M059J (cell line): Measurements from ENCODE around the gene ATP7B. TPM values are rescaled to one million over a fixed set of nuclear protein-coding genes. Genes with fewer than 3 reads are reported as not detected.
A peak's percentile ranks its signal among the peaks of the same experiment; 100 is the strongest.

Experiments used
- DNase-seq: peaks from one replicate; pipeline ENCODE4 v3.0.0-alpha.2; 2012; ENCODE audit warnings: low read depth
- total RNA-seq: library from RNA; depleted of rRNA; stranded (reverse); fragments of >200 nt; shearing (Covaris generic); gene quantifications from 2 replicates; pipeline ENCODE4 v1.2.3, GENCODE V29; 2014

Gene ATP7B
- total RNA-seq, 1 experiment from 2014 or later: 0.94 TPM

DNA sequence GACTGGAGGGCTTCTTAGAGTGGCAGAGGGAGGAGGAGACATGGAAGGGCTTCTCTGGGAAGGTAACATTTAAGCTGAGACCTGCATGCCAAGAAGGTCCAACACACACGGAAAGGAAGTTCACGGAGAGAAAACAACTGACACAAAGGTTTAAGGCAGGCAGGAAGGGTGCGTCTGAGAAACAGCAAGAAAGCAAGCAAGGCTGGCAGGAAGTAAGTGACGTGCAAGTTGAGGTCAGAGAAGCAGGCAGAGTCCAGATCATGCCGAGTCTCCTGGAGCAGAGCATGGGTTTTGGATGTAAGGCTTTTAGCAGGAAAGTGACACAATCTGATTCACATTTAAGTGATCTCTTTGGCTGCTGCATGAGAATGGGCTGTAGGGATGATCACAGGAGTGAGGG, 60.5 kb downstream of the ATP7B start:
- DNase-seq: no peak

- DNase-seq: no peak
Measured at GRCh38 chr13:51946163-51946669, 65.0 kb downstream of the ATP7B start.

DNA sequence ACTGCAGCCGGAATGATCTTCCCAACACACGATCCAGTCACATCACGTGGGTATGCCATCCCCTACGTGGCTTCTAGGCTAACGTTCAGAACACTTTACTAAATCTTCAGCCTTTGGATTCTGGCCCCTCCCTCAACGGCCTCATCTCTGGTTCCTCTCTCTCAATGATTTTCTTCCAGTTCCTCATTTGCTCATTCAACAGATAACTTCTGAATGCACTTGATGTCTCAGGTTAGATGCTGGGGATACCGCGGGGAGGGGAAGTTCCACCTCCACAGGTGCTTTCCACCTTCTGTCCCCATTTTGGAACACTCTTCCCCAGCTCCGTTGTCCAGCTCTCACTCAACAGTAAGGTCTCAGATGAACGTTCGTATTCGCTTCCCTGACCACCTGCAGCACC, 66.1 kb downstream of the ATP7B start:
- DNase-seq: no peak

- no peak for DNase-seq
Measured at GRCh38 chr13:51944428-51944827, 66.8 kb downstream of the ATP7B start.

GRCh38 chr13:51943721-51944120, 67.5 kb downstream of the ATP7B start:
- DNase-seq: no peak

DNA sequence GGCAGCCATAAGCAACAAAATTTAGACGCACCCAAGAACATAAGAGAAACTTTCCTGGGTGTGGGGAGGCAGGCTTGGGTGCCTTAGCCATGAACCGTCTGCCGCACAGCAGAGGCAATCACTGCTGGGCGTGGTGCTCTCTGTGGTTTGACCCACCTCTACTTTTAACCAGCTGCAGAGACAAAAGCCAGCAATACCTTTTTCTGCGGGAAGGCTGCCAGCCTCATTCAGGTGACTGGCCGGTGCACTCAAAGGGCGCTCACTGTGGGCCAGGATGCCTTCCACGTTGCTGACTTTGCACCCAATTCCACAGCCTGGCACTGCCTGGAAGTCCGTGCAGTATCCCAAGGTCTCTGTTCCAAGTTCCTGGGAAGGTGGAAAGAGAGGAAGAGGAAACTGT, 69.1 kb downstream of the ATP7B start:
- DNase-seq: no peak

DNA sequence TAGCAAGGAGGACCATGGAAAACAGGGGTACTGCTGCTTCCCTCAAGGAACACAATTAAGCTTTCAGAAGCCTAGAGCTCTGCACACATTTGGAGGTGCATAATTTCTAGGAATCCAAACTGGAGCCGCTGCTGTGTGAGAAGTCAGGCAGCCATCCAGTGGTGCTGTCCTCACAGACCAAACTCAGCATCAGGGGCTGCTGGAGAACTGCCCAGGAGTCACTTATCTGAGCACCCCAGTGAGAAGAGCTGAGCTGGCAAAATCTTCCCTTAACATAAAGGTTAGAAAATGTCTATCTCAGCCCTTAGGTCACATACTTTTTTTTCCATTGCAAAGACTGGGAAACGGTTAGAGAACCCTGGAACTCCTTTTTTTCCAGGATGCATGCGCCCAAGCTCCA, 72.8 kb downstream of the ATP7B start:
- DNase-seq: no peak

DNA sequence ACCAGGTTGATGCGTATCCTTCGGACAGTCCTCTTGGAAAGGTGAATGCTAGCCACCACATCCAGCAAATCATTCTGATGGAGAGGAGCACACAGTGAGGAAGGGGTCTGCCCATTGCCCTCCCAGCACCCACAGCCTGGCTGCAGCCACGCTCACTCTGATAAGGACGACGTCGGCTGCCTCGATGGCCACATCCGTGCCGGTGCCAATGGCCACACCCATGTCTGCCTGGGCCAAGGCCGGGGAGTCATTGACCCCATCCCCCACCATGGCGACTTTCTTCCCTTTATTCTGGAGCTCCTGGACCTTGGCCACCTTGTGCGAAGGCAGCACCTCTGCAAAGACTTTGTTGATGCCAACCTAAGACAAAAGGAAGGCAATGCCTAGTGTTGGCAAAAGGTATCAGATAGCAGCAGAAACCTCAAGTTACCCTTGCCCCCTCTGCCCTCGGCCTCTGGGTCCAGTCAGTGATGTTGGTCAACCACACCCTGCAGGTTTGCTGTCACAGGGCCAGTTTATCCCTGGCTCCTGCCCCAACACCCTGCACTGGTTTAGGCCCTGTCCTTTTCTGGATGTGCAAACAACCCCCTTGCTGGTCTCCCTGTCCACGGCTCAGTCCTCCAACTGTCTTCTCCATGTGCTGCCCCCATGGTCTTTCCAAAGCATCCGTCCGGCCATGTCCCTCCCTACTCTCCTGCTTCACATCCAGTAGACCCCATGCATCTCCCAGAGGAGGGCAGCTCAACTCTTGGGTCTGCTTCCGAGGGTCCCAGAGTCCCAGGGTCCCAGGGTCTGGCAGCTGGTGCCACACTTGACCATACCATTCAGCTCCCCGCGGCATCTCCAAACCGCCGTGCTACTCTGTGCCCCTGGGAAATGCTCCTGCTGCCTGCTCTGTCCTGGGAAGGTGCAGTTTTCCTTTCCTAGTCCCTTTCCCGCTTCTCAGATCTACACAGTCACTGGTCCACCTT, 73.6 kb downstream of the ATP7B start:
- DNase-seq: no peak

DNA sequence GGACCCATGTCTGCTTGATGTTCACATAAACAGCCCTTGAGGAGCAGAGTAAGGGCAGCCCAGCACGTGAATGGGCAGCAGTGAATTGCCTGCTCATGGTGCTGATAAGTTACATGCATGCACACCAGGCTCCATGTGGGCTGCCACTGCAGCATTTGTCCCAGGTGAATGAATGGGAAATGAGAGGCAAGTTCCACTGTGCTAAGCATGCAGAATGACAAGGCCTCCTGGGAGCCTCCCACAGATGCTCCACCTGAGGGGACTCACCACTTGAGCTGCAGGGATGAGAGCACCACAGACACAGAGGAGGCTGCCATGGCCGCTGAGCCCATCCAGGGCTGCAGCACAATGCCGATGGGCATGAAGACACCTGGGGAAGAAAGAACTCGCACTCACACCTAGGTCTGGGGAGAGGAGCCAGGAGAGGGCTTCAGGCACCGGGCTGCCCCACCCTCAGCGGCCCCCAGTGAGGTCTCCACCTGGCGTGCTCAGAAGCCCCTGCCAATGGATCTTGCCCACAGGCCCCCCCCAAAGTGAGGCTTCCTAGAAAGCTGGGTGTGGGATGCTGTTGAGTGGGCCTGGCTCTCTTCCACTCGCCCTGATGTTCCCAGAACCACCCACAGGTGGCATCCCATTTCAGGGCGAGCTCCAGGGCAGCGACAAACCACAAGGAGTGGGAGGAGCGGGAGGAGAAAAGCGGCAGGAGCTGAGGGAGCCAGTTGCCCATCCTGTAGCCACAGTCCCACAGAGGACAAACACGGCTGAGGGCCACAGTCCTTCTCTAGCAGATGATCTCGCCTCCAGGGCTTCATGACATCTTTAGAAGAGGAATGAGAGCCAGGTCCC, 75.7 kb downstream of the ATP7B start:
- DNase-seq: peak; percentile 9

- no peak for DNase-seq
Measured at GRCh38 chr13:51934461-51935087, 76.7 kb downstream of the ATP7B start.

DNA sequence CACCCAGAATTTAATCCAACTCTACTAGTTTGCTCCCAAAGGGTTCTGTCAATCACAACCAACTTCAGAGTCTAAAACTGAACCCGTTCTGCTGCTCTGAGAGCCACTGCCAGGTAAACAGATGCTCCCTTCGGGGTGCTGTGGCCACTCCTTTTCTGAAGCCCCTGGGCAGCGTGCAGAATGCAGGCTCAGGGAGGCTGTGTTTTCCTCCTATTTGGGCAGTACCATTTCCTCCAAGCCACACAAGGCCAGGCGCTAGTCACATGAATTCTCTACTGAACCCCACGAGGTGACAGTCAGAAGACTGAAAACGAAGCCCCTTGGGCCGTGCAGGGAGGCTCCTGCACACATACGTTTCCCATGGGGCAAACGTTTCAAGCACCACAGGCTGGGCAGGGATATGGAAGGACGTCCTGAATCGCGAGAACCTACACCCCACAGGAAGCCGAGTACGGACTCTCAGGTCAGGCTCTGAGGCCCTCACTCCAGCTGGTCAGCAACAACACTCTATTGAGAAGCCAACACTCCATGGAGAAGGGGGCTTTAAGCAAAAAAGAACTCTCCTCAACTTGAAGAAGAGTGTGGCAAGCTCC, 77.7 kb downstream of the ATP7B start:
- DNase-seq: no peak

DNA sequence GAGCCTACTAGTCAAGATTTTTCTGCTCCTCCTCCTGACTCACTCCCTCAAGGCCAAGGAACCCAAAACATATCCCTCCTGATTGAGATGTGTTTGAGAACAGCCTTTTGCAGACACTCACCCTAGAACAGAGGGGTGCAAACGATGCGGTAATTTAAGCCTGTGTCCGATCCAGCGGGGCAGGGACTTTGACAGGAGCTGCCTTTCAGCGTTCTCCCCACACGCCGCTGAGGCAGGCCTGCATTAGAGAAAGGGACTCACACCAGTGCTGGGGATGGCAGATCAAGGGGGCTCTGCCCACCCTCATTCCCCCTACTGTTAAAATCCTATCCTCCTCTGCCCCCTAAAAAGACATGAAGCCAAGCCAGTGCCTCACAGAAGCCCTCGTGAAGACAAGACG, 79.0 kb downstream of the ATP7B start:
- DNase-seq: no peak

- no peak for DNase-seq
Measured at GRCh38 chr13:51931606-51932005, 79.6 kb downstream of the ATP7B start.

GRCh38 chr13:51929699-51930098, 81.6 kb downstream of the ATP7B start:
- DNase-seq: no peak

- no peak for DNase-seq
Measured at GRCh38 chr13:51928231-51928630, 83.0 kb downstream of the ATP7B start.

GRCh38 chr13:51927129-51927528, 84.1 kb downstream of the ATP7B start:
- DNase-seq: no peak

DNA sequence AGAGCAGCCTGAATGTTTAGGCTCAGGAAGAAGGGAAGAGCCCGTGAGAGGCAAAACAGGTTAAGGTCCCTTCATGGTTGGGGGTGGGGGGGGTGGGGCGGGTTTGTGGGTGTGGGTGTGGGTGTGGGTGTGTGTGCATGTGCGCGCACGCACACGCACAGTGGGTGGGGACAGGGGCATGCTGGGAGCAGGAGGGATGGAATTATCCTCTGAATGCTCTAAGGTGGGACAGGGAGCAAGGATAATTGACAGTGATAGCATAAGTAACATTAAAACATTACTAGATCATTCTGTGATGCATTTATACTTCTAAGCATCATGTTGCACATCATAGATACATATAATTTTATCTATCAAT, 84.7 kb downstream of the ATP7B start:
- DNase-seq: no peak

DNA sequence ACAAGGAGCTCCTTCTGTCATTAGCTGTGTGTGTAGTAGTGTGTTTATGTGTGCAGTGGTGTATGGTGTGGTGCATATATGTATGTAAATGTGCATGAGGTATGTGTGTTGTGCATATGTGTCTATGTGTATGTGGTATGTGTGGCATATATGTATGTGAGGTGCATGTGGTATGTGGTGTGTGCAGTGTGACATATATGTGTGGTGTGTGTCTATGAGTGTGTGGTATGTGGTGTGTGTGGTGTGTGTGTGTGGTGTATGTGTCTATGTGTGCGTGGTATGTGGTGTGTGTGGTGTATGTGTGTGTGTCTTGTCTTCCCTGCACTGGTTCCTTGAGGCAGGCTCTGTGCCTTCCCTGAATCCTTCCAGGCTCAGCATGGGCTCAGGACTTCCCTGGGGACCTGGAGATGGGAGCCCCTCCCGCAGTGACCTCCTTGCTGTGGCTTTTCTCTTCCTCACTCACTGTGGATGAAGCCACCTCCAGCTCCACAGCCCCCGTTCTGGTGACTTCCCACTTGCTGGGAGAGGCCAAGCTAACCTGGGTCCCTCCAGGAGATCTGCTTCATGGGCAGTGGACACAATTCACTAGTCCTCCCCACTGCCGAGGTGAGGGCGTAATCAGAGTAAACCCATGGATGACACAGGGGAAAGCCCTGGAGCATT, 85.3 kb downstream of the ATP7B start:
- no peak for DNase-seq

- DNase-seq: no peak
Measured at GRCh38 chr13:51924756-51925544, 86.3 kb downstream of the ATP7B start.

- DNase-seq: peak; percentile 9
Measured at GRCh38 chr13:51923983-51924539, 87.2 kb downstream of the ATP7B start.
